ENCODE data around the gene CDKAL1.

DNA sequence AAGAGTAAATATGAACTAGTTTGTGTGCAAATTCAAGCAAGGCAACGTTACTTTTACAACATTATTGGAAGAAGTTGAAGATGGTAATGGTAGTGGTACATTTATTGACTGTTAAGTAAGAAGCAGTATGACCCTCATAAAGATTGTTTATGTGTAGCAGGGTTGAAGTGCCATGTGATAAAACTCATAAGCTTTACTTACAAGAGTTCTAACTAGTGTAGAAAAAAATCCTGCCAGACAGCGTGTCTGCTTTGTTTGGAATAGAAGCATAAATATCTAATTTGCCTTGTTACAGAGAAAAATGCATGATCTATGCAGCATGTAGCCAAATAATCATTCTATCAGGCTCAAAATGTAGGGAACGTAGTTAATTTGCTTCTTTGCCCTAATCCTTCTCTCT, 608.5 kb downstream of the CDKAL1 start:
- TF ChIP-seq, protein P1, sequence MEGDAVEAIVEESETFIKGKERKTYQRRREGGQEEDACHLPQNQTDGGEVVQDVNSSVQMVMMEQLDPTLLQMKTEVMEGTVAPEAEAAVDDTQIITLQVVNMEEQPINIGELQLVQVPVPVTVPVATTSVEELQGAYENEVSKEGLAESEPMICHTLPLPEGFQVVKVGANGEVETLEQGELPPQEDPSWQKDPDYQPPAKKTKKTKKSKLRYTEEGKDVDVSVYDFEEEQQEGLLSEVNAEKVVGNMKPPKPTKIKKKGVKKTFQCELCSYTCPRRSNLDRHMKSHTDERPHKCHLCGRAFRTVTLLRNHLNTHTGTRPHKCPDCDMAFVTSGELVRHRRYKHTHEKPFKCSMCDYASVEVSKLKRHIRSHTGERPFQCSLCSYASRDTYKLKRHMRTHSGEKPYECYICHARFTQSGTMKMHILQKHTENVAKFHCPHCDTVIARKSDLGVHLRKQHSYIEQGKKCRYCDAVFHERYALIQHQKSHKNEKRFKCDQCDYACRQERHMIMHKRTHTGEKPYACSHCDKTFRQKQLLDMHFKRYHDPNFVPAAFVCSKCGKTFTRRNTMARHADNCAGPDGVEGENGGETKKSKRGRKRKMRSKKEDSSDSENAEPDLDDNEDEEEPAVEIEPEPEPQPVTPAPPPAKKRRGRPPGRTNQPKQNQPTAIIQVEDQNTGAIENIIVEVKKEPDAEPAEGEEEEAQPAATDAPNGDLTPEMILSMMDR (IDR thresholded peaks at IDR 0.05) = no peak
- TF ChIP-seq, protein P2, sequence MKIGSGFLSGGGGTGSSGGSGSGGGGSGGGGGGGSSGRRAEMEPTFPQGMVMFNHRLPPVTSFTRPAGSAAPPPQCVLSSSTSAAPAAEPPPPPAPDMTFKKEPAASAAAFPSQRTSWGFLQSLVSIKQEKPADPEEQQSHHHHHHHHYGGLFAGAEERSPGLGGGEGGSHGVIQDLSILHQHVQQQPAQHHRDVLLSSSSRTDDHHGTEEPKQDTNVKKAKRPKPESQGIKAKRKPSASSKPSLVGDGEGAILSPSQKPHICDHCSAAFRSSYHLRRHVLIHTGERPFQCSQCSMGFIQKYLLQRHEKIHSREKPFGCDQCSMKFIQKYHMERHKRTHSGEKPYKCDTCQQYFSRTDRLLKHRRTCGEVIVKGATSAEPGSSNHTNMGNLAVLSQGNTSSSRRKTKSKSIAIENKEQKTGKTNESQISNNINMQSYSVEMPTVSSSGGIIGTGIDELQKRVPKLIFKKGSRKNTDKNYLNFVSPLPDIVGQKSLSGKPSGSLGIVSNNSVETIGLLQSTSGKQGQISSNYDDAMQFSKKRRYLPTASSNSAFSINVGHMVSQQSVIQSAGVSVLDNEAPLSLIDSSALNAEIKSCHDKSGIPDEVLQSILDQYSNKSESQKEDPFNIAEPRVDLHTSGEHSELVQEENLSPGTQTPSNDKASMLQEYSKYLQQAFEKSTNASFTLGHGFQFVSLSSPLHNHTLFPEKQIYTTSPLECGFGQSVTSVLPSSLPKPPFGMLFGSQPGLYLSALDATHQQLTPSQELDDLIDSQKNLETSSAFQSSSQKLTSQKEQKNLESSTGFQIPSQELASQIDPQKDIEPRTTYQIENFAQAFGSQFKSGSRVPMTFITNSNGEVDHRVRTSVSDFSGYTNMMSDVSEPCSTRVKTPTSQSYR (CRISPR knock-in tag; IDR thresholded peaks at IDR 0.05) = no peak
- no peak for TF ChIP-seq NR3C1 (CRISPR knock-in tag; conservative IDR thresholded peaks at IDR 0.05; ENCODE audit: low read depth)
- no peak for TF ChIP-seq USF2 (CRISPR knock-in tag; IDR thresholded peaks at IDR 0.05)
- TF ChIP-seq TCF7 (CRISPR knock-in tag; IDR thresholded peaks at IDR 0.05; ENCODE audit: low read depth) = no peak
- TF ChIP-seq E2F4 (CRISPR knock-in tag; IDR thresholded peaks at IDR 0.05; ENCODE audit: borderline replicate concordance, low read depth) = no peak
- TF ChIP-seq, protein P3, sequence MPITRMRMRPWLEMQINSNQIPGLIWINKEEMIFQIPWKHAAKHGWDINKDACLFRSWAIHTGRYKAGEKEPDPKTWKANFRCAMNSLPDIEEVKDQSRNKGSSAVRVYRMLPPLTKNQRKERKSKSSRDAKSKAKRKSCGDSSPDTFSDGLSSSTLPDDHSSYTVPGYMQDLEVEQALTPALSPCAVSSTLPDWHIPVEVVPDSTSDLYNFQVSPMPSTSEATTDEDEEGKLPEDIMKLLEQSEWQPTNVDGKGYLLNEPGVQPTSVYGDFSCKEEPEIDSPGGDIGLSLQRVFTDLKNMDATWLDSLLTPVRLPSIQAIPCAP (CRISPR knock-in tag; IDR thresholded peaks at IDR 0.05) = no peak
